ENCODE results near the gene RNF167. TPM values are rescaled to one million over a fixed set of nuclear protein-coding genes. Genes with fewer than 3 reads are reported as not detected.

RNF167 gene
- total RNA-seq, 1 experiment from 2014 or later, result 100.0 TPM

DNA sequence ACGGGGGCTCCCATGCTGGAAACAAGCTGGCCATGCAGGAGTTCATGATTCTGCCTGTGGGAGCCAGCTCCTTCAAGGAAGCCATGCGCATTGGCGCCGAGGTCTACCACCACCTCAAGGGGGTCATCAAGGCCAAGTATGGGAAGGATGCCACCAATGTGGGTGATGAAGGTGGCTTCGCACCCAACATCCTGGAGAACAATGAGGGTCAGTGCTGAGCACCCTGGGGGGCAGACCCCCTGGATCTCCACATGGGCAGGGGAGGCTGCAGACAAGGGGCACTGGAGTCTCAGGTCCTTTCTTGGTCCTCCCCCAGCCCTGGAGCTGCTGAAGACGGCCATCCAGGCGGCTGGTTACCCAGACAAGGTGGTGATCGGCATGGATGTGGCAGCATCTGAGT, 15.0 kb downstream of the RNF167 start:
- no peak for DNase-seq (ENCODE audit: unreplicated experiment)
- ChIA-PET POLR2A (interaction anchor here (1.3 to 21.5 kb wide), 2 partner anchors 12 to 159 kb away, joined by 3 to 639 read pairs; partner anchors contain the start of genes PSMB6 and SPAG7), CTCF (interaction anchor here (0.6 kb wide), 1 partner anchor 82 kb away, joined by 4 read pairs; no protein-coding TSS in a partner anchor)
- Mint-ChIP-seq H3K27me3 (ENCODE audit: insufficient read depth, unreplicated experiment) (no peaks in the 10 kb centered on the region), H3K4me1 (ENCODE audit: insufficient read depth, unreplicated experiment) (peaks cover 10% of the 10 kb centered on the region), H3K9me3 (ENCODE audit: unreplicated experiment) (no peaks in the 10 kb centered on the region), H3K27ac (ENCODE audit: low read depth, unreplicated experiment) (no peak overlapping the region), H3K36me3 (ENCODE audit: insufficient read depth, unreplicated experiment) (peaks cover 14% of the 10 kb centered on the region), H3K4me3 (ENCODE audit: unreplicated experiment) (no peak overlapping the region)
- intact Hi-C loops (cut with micrococcal nuclease), result no loop called here
- TF ChIP-seq, protein P1, sequence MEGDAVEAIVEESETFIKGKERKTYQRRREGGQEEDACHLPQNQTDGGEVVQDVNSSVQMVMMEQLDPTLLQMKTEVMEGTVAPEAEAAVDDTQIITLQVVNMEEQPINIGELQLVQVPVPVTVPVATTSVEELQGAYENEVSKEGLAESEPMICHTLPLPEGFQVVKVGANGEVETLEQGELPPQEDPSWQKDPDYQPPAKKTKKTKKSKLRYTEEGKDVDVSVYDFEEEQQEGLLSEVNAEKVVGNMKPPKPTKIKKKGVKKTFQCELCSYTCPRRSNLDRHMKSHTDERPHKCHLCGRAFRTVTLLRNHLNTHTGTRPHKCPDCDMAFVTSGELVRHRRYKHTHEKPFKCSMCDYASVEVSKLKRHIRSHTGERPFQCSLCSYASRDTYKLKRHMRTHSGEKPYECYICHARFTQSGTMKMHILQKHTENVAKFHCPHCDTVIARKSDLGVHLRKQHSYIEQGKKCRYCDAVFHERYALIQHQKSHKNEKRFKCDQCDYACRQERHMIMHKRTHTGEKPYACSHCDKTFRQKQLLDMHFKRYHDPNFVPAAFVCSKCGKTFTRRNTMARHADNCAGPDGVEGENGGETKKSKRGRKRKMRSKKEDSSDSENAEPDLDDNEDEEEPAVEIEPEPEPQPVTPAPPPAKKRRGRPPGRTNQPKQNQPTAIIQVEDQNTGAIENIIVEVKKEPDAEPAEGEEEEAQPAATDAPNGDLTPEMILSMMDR (IDR thresholded peaks at IDR 0.05; ENCODE audit: unreplicated experiment), result no peak
- no TSS peak for BruUV-seq (replicated peaks)

DNA sequence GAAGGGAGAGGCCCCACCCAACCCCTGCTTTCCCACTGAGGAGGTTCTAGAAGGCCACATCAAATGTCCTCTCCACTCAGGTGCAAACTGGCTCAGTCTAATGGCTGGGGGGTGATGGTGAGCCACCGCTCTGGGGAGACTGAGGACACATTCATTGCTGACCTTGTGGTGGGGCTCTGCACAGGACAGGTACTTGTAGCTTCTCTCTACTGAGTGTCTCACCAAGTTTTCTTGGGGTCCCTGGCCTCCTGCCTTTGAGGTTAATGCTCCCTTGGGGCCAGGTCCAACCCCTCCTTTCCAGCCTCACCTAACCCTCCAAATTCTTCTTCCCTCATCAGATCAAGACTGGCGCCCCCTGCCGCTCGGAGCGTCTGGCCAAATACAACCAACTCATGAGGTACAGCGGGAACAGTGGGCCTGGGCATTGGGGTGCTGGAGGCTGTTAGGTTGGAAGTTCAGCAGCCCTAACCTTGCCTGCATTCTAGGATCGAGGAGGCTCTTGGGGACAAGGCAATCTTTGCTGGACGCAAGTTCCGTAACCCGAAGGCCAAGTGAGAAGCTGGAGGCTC, 16.5 kb downstream of the RNF167 start:
- Mint-ChIP-seq H3K4me1 (ENCODE audit: insufficient read depth, unreplicated experiment) (no peaks in the 10 kb centered on the region), H3K9me3 (ENCODE audit: unreplicated experiment) (no peaks in the 10 kb centered on the region), H3K36me3 (ENCODE audit: insufficient read depth, unreplicated experiment) (peaks cover 24% of the 10 kb centered on the region), H3K27ac (ENCODE audit: low read depth, unreplicated experiment) (no peak overlapping the region), H3K27me3 (ENCODE audit: insufficient read depth, unreplicated experiment) (no peaks in the 10 kb centered on the region), H3K4me3 (ENCODE audit: unreplicated experiment) (no peak overlapping the region)
- CTCF ChIA-PET, result no interaction called here
- no TSS peak for BruUV-seq (replicated peaks)
- POLR2A ChIA-PET, result interaction anchor here (0.7 to 21.5 kb wide), 4 partner anchors 8 to 46 kb away, joined by 3 to 639 read pairs (median 4); partner anchors contain the start of genes PFN1 and SPAG7
- no peak for DNase-seq (ENCODE audit: unreplicated experiment)
- TF ChIP-seq, protein P1 (IDR thresholded peaks at IDR 0.05; ENCODE audit: unreplicated experiment), result no peak
- intact Hi-C loops (cut with micrococcal nuclease), result no loop called here

DNA sequence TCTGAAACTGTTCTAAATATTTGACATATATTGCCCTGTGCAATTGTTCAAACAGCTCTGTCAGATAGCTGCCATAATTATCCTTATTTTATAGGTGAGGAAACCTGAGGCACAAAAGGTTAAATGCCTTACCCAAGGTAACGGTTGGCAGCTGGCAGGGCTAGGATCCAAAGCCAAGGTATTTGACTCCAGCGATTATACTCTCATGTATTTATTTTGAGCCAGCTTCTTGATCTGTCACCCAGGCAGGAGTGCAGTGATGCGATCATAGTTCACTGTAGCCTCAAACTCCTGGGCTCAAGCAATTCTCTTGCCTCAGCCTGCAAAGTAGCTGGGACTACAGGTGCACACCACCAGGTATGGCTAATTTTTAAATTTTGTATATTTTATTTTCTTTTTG, 18.0 kb downstream of the RNF167 start:
- Mint-ChIP-seq H3K4me3 (ENCODE audit: unreplicated experiment) (no peak overlapping the region), H3K4me1 (ENCODE audit: insufficient read depth, unreplicated experiment) (no peaks in the 10 kb centered on the region), H3K36me3 (ENCODE audit: insufficient read depth, unreplicated experiment) (peaks cover 24% of the 10 kb centered on the region), H3K27ac (ENCODE audit: low read depth, unreplicated experiment) (peak overlapping the region; percentile 51), H3K9me3 (ENCODE audit: unreplicated experiment) (no peaks in the 10 kb centered on the region), H3K27me3 (ENCODE audit: insufficient read depth, unreplicated experiment) (no peaks in the 10 kb centered on the region)
- BruUV-seq (replicated peaks), result no TSS peak
- no peak for DNase-seq (ENCODE audit: unreplicated experiment)
- CTCF ChIA-PET, result no interaction called here
- POLR2A ChIA-PET, result interaction anchor here (0.6 to 21.5 kb wide), 2 partner anchors 9 to 38 kb away, joined by 3 to 639 read pairs; partner anchors contain the start of gene SPAG7
- intact Hi-C loops (cut with micrococcal nuclease), result no loop called here
- TF ChIP-seq, protein P1 (IDR thresholded peaks at IDR 0.05; ENCODE audit: unreplicated experiment), result no peak

DNA sequence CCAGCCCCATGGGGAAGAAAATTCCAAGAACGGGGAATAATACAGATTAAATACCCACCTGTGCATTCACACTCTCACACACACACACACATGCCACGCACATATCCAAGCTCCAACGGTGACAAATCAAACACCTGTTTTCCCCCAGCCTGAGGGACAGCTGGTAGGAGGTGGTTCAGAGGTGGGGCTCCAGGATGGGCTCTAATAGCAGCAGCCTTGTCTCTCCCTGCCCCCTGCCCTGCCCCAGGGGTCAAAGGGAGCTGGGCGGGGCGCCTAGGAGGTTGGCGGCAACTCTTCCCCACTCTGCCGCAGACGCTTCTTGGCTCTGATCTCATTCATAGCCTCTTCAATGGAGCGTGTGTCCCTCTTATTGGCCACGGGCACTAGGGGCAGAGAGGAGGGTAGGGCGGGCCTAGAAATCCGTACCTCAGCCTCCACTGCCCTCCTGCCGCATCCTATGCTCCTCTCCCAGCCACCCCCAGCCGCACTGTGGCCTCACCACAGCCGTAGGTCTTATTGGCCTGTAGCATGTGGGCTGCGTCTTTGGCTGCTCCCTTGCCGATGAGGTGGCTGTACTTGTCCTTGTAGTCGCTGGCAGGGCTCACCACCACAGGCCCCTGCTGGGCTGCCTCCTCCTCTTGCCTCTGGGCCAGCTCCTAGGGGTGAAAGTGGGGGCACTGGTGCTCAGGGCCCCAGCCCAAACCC, 19.3 kb downstream of the RNF167 start:
- TF ChIP-seq, protein P1 (IDR thresholded peaks at IDR 0.05; ENCODE audit: unreplicated experiment), result no peak
- peaks cover 29% of the 10 kb centered on the region for H3K36me3 Mint-ChIP-seq (ENCODE audit: insufficient read depth, unreplicated experiment)
- intact Hi-C loops (cut with micrococcal nuclease), result no loop called here
- H3K4me1 Mint-ChIP-seq (ENCODE audit: insufficient read depth, unreplicated experiment), result no peaks in the 10 kb centered on the region
- H3K27me3 Mint-ChIP-seq (ENCODE audit: insufficient read depth, unreplicated experiment), result no peaks in the 10 kb centered on the region
- CTCF ChIA-PET, result no interaction called here
- H3K27ac Mint-ChIP-seq (ENCODE audit: low read depth, unreplicated experiment), result peak overlapping the region; percentile 51
- no peak overlapping the region for H3K4me3 Mint-ChIP-seq (ENCODE audit: unreplicated experiment)
- no peaks in the 10 kb centered on the region for H3K9me3 Mint-ChIP-seq (ENCODE audit: unreplicated experiment)
- no peak for DNase-seq (ENCODE audit: unreplicated experiment)
- TSS peak; percentile 83 for BruUV-seq (replicated peaks)
- POLR2A ChIA-PET, result interaction anchor here (0.9 to 21.5 kb wide), 3 partner anchors 8 to 11 kb away, joined by 3 to 639 read pairs (median 4); partner anchors contain the start of genes PFN1 and SPAG7
